Measurements from ENCODE around the gene CAPNS1. TPM values are rescaled to one million over a fixed set of nuclear protein-coding genes. Genes with fewer than 3 reads are reported as not detected.
"Not testable (repeated sequence)": the region's sequence is repeated elsewhere in the genome, so short reads cannot be mapped to it uniquely, and the experiment has no call there.

CAPNS1 gene
- total and polyA plus RNA-seq, 9 of the 15 experiments (the other 6 are each of a cell fraction or from before 2014, with no cell fraction given) = 77.9 to 576 (median 258) TPM

DNA sequence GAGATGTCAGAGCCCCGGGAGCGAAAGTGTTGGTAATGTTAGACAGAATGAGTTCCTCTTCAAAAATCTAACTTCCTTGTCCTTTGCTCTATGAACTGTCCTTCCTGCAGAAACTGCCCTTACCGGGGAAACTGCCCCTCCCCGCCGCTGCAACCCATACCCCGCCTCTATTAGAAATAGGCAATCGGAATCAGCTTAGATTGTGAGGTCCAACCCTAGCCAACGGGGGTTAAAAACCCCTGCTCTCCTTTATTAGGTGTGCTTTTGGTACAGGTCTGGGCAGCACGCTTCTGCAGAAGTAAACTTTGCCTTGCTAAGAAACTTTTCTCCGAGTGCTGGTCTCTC, 11.5 kb upstream of the CAPNS1 start:
- no peaks in the 10 kb centered on the region for H3K9me1 ChIP-seq (ENCODE audit: control insufficient read depth, insufficient read depth, low read length)
- H3K27me3 ChIP-seq (ENCODE audit: control insufficient read depth in 2 of 2, insufficient read depth in 2 of 2, low read length in 2 of 2) = no peaks in the 10 kb centered on the region
- WGBS (ENCODE audit: insufficient coverage, low coverage, missing lambda C conversion rate) = 20% methylated on average over 10 of the region's 10 CpGs
- H3K27ac ChIP-seq (ENCODE audit: extremely low read depth, low read depth, low read length) = peak overlapping the region; percentile 64
- H4K20me1 ChIP-seq (replicated peaks; ENCODE audit: control insufficient read depth, insufficient read depth, low read length) = no peaks in the 10 kb centered on the region
- H3K9ac ChIP-seq (ENCODE audit: insufficient read depth in 1 of 2, low read depth in 2 of 2, low read length in 2 of 2) = peak overlapping the region; percentile 55 to 82; a peak in 3 of 4 replicates
- no peaks in the 10 kb centered on the region for H3K9me3 ChIP-seq (replicated peaks; ENCODE audit: control insufficient read depth, insufficient read depth, low read depth, low read length)
- no peaks in the 10 kb centered on the region for H3K79me2 ChIP-seq (ENCODE audit: control insufficient read depth, insufficient read depth, low read length)
- intact Hi-C loops (cut with micrococcal nuclease) = loop anchor here (1.0 kb wide), 2 partner anchors 11 to 42 kb away; no protein-coding TSS in a partner anchor
- in situ Hi-C loops (cut with MboI) = loop anchor here (5.0 kb wide), 1 partner anchor 44 kb away; no protein-coding TSS in a partner anchor
- H3K36me3 ChIP-seq (ENCODE audit: control insufficient read depth, insufficient read depth, low read length) = peaks cover 6% of the 10 kb centered on the region; the same call in 1 of the 3 replicates
- H3K4me1 ChIP-seq (replicated peaks in 1 of 2; ENCODE audit: control insufficient read depth in 2 of 2, insufficient read depth in 2 of 2, low read length in 2 of 2) = peaks cover 0 to 15% of the 10 kb centered on the region in 2 experiments; a peak in 2 of 5 replicates
- peak overlapping the region; percentile 87 for H2AFZ ChIP-seq (ENCODE audit: low read depth, low read length)
- ATAC-seq (peak; percentile 9), FAIRE-seq (peak; percentile 51), DNase-seq (ENCODE audit: extremely low read depth in 1 of 4, low spot score in 3 of 4) (peak in 3 of 4 experiments; percentile 29 to 33 (median 29))
- ChIA-PET CTCF (ENCODE audit: low intra/inter-chr PET ratio) (interaction anchor here (0.7 to 3.4 kb wide), 3 partner anchors 43 to 86 kb away, joined by 3 to 49 read pairs (median 5); partner anchors contain the start of gene ZNF565), POLR2A (interaction anchor here (0.7 to 1.4 kb wide), 8 partner anchors 9 to 369 kb away, joined by 3 to 9 read pairs (median 3); partner anchors contain the start of genes CAPNS1, POLR2I and TBCB)
- 0 out of 2 replicates have a peak, but pooled peaks have one; percentile 30 for TF ChIP-seq ZNF561 (CRISPR knock-in tag; conservative IDR thresholded peaks at IDR 0.05)
- 0 out of 2 replicates have a peak, but pooled peaks have one; percentile 23 for TF ChIP-seq GTF2E2 (tag; IDR thresholded peaks at IDR 0.05)
- peak; percentile 25; the same call in 1 of the 2 replicates for TF ChIP-seq ZFX (CRISPR knock-in tag; IDR thresholded peaks at IDR 0.05)
- 0 out of 2 replicates have a peak, but pooled peaks have one; percentile 4 for TF ChIP-seq CBX1 (IDR thresholded peaks at IDR 0.05; ENCODE audit: low read depth)
- TF ChIP-seq MCM2 (IDR thresholded peaks at IDR 0.05; ENCODE audit: low read depth) = no peak
- TF ChIP-seq MECOM (CRISPR knock-in tag; IDR thresholded peaks at IDR 0.05) = no peak
- no peak for TF ChIP-seq BCOR (IDR thresholded peaks at IDR 0.05)
- H3K4me2 ChIP-seq (ENCODE audit: insufficient read depth, low read length) = peak overlapping the region; percentile 78
- H3K4me3 ChIP-seq = peak overlapping the region; percentile 46
- TSS peak; percentile 93 for BruUV-seq (replicated peaks)

DNA sequence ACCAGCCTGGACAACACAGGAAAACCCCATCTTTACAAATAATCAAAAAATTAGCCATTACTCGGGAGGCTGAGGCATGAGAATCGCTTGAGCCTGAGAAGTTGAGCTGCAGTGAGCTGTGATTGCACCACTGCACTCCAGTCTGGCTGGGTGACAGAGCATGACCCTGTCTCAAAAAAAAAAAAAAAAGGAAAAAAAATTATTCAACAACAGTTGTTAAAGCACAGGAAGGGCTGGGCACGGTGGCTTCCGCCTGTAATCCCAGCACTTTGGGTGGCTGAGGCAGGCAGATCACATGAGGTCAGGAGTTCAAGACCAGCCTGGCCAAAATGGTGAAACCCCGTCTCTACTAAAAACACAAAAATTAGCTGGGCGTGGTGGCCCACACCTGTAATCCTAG, 8.6 kb upstream of the CAPNS1 start:
- in situ Hi-C loops (cut with MboI); ATAC-seq; H3K9me1 ChIP-seq (ENCODE audit: control insufficient read depth, insufficient read depth, low read length); H2AFZ ChIP-seq (ENCODE audit: low read depth, low read length); H3K9me3 ChIP-seq (replicated peaks; ENCODE audit: control insufficient read depth, insufficient read depth, low read depth, low read length); H3K4me3 ChIP-seq; H4K20me1 ChIP-seq (replicated peaks; ENCODE audit: control insufficient read depth, insufficient read depth, low read length); H3K79me2 ChIP-seq (ENCODE audit: control insufficient read depth, insufficient read depth, low read length); DNase-seq (ENCODE audit: extremely low read depth in 1 of 4, low spot score in 3 of 4); H3K9ac ChIP-seq (ENCODE audit: insufficient read depth in 1 of 2, low read depth in 2 of 2, low read length in 2 of 2); H3K27me3 ChIP-seq (ENCODE audit: control insufficient read depth in 2 of 2, insufficient read depth in 2 of 2, low read length in 2 of 2); H3K27ac ChIP-seq (ENCODE audit: extremely low read depth, low read depth, low read length); FAIRE-seq; intact Hi-C loops (cut with micrococcal nuclease); H3K36me3 ChIP-seq (ENCODE audit: control insufficient read depth, insufficient read depth, low read length); CTCF ChIA-PET (ENCODE audit: low intra/inter-chr PET ratio); H3K4me2 ChIP-seq (ENCODE audit: insufficient read depth, low read length); BruUV-seq (replicated peaks): not testable (repeated sequence)
- peaks cover 0 to 19% of the 10 kb centered on the region in 2 experiments; a peak in 2 of 5 replicates for H3K4me1 ChIP-seq (replicated peaks in 1 of 2; ENCODE audit: control insufficient read depth in 2 of 2, insufficient read depth in 2 of 2, low read length in 2 of 2)
- WGBS (ENCODE audit: insufficient coverage, low coverage, missing lambda C conversion rate) = 44% methylated on average over 4 of the region's 6 CpGs
- POLR2A ChIA-PET = interaction anchor here (1.0 kb wide), 1 partner anchor 19 kb away, joined by 3 read pairs; no protein-coding TSS in a partner anchor

DNA sequence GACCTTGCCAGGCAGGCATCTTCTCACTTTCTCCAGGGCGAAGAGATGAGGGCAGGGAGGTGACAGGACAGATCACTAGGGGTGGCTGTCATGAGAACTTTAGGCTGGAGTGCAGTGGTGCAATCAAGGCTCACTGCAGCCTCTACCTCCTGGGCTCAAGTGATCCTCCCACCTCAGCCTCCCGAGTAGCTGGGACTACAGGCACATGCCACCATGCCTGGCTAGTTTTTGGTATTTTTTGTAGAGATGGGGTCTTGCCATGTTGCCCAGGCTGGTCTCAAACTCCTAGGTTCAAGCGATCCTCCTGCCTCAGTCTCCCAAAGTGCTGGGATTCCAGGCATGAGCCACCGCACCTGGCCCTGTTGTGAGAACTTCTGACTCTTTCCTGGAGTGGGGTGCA, 5.0 kb upstream of the CAPNS1 start:
- H3K9me1 ChIP-seq (ENCODE audit: control insufficient read depth, insufficient read depth, low read length); H3K79me2 ChIP-seq (ENCODE audit: control insufficient read depth, insufficient read depth, low read length); H3K27ac ChIP-seq (ENCODE audit: extremely low read depth, low read depth, low read length); FAIRE-seq; in situ Hi-C loops (cut with MboI); H2AFZ ChIP-seq (ENCODE audit: low read depth, low read length); ATAC-seq; H3K36me3 ChIP-seq (ENCODE audit: control insufficient read depth, insufficient read depth, low read length); H3K27me3 ChIP-seq (ENCODE audit: control insufficient read depth in 2 of 2, insufficient read depth in 2 of 2, low read length in 2 of 2); H3K4me3 ChIP-seq; CTCF ChIA-PET (ENCODE audit: low intra/inter-chr PET ratio); H3K9ac ChIP-seq (ENCODE audit: insufficient read depth in 1 of 2, low read depth in 2 of 2, low read length in 2 of 2); H3K4me2 ChIP-seq (ENCODE audit: insufficient read depth, low read length); DNase-seq (ENCODE audit: extremely low read depth in 1 of 4, low spot score in 3 of 4); POLR2A ChIA-PET; BruUV-seq (replicated peaks); H3K9me3 ChIP-seq (replicated peaks; ENCODE audit: control insufficient read depth, insufficient read depth, low read depth, low read length); intact Hi-C loops (cut with micrococcal nuclease); H4K20me1 ChIP-seq (replicated peaks; ENCODE audit: control insufficient read depth, insufficient read depth, low read length): not testable (repeated sequence)
- peaks cover 7 to 21% of the 10 kb centered on the region in 2 experiments for H3K4me1 ChIP-seq (replicated peaks in 1 of 2; ENCODE audit: control insufficient read depth in 2 of 2, insufficient read depth in 2 of 2, low read length in 2 of 2)
- WGBS (ENCODE audit: insufficient coverage, low coverage, missing lambda C conversion rate) = 53% methylated on average over 4 of the region's 4 CpGs

Measured in K562 (cell line).